Measurements from ENCODE around the gene ANAPC2.
A peak's percentile ranks its signal among the peaks of the same experiment; 100 is the strongest.

ANAPC2 gene

DNA sequence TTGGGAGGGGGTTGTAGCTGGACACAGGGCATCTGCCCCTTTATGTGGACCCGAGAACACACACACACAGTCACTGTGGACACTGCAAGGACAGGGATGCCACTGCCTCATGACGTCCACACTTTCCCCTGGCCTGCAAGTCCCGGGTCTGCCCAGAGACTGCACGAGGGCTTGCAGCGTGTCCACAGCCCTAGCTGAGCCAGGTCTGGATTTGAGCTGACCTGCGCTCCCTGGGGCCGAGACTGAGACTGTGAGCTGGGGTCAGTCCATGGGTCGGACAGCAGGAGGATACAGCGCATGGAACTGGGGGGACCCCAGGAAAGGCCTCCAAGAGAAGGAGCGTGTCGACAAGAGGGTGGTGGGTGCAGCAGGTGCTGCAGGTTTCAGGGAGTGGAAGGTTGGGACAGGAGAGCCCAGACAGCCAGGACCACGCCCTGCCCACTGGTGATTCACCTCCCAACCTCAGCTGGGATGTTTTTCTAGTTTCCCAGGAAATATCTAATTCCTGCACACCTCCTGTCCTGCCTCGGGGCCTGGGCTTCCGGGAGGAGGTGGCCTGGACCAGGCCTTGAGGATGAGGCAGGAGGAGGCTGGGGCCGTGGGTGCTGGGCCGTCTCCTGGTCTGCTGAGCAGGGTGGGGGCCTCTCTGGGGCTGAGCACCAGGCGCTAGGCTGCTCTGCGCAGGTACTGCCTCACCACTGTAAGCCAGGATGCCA lies 38.1 kb upstream of the ANAPC2 start:
- no peak for ATAC-seq

DNA sequence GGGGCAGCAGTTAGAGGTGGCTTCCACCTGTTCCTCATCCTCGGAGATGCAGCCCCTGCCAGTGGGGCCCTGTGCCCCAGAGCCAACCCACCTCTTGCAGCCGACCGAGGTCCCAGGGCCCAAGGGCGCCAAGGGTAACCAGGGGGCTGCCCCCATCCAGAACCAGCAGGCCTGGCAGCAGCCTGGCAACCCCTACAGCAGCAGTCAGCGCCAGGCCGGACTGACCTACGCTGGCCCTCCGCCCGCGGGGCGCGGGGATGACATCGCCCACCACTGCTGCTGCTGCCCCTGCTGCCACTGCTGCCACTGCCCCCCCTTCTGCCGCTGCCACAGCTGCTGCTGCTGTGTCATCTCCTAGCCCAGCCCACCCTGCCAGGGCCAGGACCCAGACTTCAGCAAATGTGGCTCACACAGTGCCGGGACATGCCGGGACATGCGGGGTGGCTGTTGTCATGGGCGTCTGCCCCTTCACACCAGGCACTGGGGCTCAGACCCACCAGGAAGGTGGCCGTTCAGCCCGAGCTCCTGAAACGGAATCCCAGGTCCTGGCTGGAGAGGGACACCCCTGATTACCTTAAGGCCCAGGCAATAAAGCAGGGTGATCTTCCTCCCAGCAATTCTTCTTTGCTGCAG lies 37.5 kb upstream of the ANAPC2 start:
- no peak for ATAC-seq

DNA sequence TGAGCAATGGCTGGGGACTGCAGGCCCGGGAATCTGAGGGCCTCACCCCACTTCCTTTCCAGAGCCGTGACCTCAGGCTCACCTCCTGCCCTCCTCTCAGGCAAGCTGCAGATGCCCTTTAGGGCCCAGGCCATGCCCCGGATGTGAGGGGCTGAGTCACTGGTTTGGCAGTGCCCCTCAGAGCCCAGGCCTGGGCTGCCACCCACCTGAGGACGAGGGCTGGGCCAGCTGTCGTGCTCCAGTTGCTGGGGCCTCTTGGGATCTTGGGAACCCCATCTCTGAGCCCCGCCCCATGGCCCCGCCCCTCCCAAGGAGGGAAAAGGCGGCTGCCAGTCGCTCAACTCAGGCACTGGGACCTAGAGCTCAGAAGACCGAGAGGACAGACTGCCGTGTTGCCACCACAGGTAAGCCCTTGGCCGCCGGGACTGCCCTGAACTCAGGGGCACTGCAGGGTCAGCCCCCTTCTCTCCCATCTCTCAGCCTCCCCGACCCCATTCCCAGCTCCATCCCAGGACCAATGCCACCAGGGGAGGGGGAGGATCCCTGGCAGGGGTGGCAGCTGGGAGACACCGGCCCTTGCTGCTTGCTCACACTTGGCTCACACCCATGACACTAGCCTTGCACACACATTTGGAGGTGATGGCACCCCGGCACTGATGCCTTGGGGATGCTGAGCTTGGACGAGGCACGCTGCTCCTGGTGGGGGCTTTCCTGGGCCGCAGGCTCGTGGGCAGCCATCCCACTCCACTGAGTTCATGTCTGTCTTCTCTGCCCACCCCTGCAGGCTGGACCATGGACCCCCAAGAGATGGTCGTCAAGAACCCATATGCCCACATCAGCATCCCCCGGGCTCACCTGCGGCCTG lies 36.7 kb upstream of the ANAPC2 start, which contains the start of gene CYSRT1:
TSS of gene CYSRT1 (plus strand) at position 345 of the 865 bp plus-strand sequence. CDS start at position 793, 448 bp downstream.
- ATAC-seq, result no peak

DNA sequence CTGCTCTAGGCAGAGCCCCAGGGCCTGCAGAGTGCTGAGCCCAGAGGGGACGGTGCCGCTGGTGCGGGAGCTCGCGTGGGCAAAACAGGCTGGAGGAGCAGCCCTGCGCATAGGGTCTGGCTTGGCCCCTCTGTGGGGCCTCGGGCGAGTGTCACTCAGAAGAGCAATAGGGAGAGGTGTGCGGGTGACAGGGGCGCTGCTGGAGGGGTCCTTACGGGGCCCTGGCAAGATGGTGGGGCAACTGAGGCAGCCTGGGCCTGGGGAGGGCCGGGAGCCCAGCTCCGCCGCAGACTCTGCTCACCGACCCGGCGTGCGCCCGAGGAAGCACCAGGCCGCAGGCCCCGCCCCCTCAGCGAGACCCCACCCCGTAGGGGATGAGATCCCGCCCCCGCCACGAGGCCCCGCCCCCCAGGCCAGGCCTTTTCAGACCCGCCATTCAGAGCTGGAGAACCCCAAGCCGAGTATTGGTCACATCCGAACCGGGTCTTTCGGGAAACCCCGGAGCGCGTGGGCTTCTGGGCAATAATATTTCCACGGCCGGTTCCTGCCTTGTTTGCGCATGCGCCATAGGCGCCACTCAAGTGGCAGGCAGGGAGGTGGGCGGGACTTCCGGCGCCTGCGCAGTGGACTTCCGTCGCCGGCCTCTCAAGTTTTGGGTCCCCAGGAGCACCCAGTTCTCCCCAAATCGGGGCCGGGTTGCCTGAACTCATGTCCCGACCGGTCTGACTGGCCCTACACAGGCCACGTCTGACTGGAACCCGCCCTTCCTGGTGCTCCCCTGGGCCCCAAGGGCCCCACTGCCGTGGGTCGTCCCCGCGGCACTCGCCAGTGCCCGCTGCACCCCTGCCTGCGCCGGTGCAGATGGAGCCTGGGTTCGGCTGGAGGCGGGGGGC lies 35.0 kb upstream of the ANAPC2 start:
- peak; percentile 91 for ATAC-seq

DNA sequence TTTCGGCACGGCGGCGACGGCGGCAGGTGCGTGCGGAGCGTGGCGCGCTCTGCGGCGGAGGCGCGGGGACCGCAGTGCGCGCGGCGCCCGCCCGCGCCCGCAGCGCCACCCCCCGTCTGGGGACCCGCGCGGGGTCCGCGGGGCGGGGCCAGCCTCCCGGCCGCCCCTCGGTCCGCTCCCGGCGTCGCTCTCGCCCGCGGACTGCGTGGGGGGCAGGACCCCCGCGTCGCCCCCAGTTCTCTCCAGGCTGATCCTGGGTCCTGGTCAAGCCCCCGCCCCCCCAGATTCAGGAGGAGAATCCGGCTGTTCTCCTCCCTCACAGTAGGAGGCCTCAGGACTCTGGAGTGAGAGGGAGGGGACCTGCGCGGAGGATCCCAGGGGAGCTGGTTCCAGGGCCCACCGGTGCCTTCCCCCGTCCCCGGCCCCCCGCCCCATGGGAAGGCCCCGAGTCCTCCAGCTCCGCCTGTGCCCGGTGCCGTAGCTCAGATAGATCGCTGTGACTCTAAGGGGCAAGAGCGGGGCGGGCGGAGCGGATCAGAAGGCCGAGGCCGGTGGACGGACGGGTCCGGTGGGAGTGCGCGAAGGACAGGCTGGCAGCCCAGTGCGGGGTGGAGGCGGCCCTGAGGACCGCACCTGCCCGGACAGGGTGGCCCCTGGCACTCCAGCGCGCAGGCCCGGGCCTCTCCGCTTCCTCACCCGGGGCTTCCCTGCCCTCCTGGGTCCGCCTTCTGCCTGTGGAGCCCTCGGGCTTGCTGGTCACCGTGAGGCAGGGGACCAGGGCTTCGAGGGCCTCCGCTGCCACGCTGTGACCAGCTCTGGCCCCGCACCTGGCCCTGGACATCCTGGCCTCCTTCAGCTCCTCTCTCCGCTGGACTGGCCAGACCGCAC lies 34.1 kb upstream of the ANAPC2 start, which contains the start of gene RNF208:
TSS of gene RNF208 (minus strand) at position 51 of the 888 bp plus-strand sequence. CDS start 1,028 bp downstream, outside the sequence.
- no peak for ATAC-seq

DNA sequence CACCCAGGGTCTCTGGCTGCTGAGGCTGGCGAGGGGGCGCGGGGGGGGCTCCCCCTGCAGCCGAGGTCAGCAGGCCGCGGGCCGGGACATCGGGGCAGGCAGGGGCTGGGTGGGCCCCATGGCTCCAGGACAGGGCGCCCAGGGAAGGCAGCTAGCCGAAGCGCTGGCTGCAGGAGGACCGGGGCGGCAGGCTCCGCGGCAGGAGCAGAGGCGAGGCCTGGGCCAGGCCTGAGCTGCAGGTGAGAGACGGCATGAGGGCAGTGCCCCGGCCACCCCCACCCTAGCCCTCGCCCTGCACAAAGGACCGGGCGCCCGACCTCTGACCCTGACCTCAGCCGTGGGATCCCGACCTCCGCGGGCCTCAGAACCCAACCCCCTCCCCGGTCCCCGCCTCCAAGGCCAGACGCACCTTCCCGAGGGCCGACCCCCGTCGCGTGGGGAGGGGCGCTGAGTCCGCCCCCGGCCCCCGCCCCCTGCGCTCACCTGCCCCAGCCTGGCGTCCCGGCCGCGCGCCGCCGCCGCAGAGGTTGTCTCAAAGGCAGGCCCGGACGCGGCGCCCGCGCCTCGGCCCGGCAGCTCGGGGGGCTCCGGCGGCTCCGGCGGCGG lies 33.2 kb upstream of the ANAPC2 start:
- ATAC-seq, result no peak

DNA sequence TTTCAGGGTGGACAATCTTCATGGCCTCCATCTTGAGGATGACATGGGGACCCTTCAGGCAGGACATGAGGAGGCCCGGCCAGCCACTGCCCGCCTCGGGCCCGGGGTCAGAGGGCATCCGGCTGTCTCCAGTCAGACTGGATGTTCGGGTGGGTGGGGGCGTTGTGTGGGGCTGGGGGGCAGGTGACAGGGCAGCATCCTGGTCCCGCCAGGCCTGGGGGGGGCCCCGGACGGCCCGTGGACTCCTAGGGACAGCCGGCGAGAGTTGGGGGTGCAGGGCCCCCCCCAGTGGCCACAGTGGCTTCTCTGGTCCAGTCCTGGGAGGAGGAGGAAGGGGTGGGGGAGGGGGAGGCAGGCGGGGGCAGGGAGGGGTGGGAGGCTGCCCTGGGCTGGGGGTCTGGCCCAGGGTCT lies 32.7 kb upstream of the ANAPC2 start:
- no peak for ATAC-seq

DNA sequence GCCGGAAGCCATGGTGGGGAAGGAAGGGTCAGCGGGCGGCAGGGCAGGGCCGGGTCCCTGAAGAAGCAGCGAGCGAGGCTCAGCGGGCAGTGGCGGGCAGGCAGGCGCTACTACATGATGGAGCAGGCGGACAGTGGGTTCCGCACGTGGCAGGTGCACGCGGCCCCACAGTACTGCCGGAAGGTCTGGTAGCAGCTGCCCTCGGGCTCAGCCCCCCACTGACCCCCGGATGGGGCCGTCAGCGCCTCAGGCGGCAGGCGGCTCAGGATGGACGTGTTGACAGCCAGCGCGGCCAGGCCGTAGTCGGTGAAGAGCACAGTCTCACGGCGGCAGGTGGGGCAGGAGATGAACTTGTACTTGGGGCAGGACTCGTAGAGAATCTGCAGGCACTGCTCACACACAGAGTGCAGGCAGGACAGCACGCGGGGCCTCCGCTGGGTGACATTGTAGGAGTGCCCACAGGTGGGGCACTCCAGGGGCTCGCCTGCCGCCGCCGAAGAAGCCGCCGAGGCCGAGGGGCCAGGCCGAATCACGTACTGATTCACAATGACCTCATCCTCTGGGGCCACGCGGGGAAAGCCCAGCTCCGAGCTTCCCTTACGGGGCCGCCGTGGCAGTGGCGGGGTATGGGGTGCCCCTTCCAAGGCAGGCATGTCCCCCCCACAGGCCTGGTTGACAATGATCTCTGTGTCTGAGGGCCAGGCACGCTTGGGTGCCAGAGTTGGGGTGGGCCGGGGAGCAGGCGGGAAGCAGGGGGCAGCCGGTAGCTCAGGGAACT lies 32.1 kb upstream of the ANAPC2 start:
- no peak for ATAC-seq

DNA sequence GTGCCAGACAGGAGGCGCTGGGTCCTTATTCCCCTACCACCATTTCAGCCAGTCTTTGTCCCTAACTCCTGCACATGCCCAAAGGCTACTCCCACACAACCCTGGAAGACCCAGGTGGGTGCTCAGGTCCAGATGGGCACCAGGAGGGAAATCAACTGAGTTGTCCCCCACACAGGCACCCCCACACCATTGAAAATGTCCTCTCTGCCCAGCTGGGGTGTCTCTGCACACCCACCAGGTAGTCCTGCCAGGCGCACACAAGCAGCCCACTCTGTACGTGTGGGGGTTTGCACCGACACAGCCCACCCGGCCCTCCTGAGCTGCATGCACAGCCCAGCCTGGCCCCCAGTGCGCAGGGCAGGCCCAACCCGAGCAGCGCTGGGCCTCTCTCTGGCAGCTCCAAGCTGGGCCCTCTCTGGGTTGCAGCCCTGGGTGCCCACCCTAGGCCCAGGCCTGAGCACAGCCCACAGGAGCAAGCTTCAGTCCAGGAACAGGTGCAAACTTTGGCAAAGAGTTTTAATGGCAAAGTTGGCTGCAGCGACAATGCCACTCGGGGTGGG lies 31.5 kb upstream of the ANAPC2 start:
- no peak for ATAC-seq

DNA sequence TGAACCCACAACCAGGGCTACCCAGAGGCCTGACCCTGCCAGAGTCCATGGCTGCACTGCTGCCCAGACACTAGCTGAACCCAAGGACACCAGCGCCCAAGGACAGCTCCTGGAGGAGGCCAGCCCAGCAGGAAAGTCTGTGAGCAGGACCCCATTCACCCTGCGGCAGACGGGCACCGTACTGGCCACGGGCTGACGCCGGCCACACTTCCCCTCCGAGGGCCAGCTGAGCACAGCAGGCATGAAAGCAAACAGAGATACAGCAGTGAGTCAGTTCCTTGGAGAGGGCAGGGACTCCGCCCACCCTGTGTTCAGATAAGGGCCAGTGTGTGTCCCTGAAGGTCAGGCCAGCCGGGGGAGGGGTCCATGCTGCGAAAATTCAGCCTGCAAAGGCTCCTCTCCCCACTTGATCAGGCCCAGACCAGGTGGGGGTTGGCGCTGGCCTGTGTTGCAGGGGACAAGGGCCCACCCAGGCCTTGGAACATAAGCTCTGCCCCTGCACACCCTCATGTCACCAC lies 30.5 kb upstream of the ANAPC2 start:
- ATAC-seq, result no peak

DNA sequence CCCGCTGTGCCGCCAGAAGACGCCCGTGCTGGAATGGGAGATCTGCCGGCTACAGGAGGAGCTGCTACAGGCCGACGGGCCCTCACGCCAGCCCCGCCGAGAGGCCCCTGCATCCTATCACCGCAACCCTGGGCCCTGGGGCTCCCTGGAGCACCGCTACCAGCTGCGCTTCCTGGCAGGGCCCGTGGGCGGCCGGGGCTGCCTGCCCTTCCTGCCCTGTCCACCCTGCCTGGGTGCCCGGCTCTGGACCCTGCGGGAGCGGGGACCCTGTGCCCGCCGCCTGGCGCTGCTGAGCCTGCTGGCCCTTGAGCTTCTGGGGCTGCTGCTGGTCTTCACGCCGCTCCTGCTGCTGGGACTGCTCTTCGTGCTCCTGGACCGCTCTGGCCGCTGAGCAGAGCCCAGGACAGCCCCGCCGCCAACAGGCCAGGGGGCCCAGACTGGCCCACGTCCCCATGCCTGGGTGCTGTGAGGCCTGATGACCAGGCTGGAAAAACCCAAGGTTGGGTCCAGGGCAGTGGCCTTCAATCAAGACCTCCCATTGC lies 29.9 kb upstream of the ANAPC2 start:
- ATAC-seq, result no peak

DNA sequence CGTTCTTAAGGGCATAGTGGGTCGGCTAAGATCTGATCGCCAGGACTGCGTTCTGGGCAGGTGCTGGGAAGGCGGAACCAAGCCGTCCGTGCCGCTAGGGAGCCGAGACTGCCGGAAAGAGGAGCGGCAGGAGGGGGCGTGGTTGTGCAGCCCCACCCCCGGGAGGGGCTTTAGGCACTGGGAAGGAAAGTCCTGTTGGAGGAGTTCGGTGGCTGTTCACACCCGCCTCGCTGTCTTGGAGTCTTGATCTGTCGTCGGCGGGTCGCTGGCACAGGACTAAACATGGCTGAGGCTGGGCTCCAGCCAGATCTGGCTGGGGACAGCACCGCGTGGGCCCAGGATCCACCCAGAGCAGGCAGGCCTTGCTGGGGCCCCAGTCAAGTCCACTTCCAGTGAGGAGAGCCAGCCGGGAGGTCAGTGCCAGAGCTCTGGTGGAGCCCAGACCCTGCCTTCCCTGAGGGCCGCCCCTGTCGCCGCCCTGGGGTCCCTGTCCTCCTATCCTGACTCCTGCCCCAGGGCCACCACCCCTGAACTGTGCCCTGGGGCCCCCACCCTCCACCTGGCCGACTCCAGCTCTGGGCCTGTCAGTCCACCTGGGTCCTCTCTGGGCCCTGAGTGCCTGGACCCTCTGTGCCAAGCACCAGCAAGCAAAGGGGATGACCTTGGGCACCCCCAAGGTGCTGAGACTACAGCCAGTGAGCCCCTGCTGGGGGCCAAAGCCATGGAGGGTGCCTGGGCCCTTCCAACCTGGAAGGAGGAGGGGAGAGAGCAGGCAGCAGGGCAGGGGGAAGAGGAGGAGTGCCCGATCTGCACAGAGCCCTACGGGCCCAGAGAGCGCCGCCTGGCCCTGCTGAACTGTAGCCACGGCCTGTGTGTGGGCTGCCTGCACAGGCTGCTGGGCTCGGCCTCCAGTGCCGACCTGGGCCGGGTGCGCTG lies 29.2 kb upstream of the ANAPC2 start:
- ATAC-seq, result no peak

DNA sequence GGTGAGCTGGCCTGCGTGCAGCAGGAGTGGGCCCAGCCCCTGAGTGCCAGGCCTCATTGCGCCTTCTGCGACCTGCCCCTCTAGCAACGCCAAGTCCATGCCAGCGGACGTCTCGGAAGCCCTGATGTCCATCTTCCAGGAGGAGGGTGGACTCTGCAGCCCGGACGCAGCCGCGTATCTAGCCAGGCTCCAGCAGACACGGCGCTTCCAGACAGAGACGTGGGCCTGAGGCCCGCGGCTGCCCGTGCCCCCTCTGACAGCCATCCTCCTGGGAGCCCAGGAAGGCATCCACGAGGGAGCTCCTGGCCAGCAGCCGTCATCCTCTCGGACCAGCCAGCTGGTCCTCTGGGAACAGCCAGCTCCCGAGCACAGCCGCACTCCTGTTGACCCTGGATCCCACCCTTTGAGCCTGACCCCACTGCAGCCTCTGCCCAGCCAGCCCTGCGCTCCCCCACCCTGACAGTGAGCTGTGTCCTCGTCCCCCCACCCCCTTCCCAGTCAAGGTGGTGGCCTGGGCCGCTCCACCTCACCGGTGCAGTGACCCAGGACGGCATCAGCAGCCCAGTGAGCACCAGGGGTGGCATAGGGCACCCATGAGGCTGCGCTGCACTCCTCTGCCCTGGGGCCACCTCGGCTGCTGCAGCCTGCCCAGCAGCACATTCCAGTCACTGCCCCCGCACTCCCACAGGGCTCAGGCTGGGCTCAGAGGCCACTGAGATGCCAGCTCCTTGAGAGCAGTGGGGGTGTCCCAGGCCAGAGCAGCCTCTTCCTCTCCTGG lies 28.0 kb upstream of the ANAPC2 start:
- ATAC-seq, result no peak

DNA sequence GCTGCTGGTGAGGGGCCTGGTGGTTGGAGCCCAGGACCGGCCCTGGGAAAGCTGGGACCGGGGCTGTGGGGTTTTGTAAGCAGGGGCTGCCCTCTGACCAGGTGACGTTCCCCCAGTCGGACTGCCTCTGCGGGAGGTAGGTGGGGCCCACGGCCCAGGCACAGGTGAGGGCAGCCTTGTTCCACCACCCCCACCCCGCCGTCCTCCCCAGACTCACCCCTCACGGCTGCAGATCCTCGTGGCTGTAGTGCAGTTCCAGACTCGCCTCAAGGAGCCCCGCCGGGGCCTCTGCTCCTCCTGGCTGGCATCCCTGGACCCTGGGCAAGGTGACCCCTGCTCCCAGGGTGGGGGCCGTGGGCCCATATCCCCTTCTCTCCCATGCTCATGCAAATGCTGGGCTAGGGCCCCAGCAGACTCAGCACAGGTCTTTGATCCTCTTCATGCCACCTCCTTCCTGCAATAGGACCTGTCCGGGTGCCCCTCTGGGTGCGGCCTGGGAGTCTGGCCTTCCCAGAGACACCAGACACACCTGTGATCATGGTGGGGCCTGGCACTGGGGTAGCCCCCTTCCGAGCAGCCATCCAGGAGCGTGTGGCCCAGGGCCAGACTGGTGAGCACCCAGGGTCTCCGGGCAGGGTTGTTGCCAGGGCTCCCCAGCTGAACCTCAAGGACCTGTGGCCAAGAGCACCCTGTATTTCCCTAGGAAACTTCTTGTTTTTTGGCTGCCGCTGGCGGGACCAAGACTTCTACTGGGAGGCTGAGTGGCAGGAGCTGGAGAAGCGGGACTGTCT lies 27.0 kb upstream of the ANAPC2 start:
- ATAC-seq, result no peak

DNA sequence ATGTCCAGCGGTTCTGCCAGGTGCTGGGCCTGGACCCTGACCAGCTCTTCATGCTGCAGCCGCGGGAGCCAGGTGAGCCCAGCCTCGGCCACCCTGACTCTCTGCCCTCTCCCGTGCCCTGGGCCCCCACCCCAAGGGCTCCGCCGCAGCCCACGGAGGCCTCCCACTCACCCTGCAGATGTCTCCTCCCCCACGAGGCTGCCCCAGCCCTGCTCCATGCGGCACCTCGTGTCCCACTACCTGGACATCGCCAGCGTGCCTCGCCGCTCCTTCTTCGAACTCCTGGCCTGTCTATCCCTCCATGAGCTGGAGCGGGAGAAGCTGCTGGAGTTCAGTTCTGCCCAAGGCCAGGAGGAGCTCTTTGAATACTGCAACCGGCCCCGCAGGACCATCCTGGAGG lies 26.3 kb upstream of the ANAPC2 start:
- ATAC-seq, result no peak
